SK-N-SH (cell line): Measurements from ENCODE around the gene FAM3B. TPM values are rescaled to one million over a fixed set of nuclear protein-coding genes. Genes with fewer than 3 reads are reported as not detected.

Experiments used
- CTCF ChIA-PET: fragments of 300-600, 350-600 bp; formaldehyde crosslinking; extraction: SDS; loops from one replicate; lab custom pipeline; 2021; lab: Yijun Ruan, JAX
- POLR2A ChIA-PET: fragments of 350-600 bp; sonication (Branson Sonifier 250); formaldehyde crosslinking; extraction: SDS; loops from one replicate; lab custom pipeline; 2020; ENCODE audit warnings: antibody characterized with exemption, inconsistent platforms; lab: Yijun Ruan, JAX
- DNase-seq: peaks from one replicate; pipeline ENCODE4 v3.0.0; 2012
- H2AFZ ChIP-seq: fragments of 200-600 bp; sonication (generic); 2 replicates; pipeline ENCODE4 v1.8.1; 2016; ENCODE audit warnings: antibody characterized with exemption, mild to moderate bottlenecking, low read depth
- H3F3A ChIP-seq: fragments of 200-600 bp; sonication (generic); replicated peaks from 2 replicates; pipeline ENCODE3; 2016; ENCODE audit warnings: antibody characterized with exemption, mild to moderate bottlenecking; ENCODE audit not compliant: insufficient read depth
- H3K27ac ChIP-seq, 2 experiments: fragments of 200-500 bp in 1 of 2; fragments of 200-600 bp in 1 of 2; sonication (Bioruptor generic) in 1 of 2; sonication (generic), shearing (Covaris generic) in 1 of 2; 2 replicates each; pipeline versions ENCODE4 v1.5.1 to v1.6.1; 2014 to 2016; ENCODE audit warnings: low read depth in 2 of 2, inconsistent platforms in 1 of 2, low read length in 1 of 2, mild to moderate bottlenecking in 1 of 2, mixed read lengths in 1 of 2
- H3K27me3 ChIP-seq: fragments of 200-600 bp; sonication (generic), shearing (Covaris generic); 2 replicates; pipeline ENCODE4 v1.6.1; 2016; ENCODE audit warnings: mixed run types; ENCODE audit not compliant: insufficient read depth
- H3K36me3 ChIP-seq, 2 experiments: fragments of 200-500 bp in 1 of 2; fragments of 200-600 bp in 1 of 2; sonication (Bioruptor generic) in 1 of 2; sonication (generic) in 1 of 2; replicated peaks in 1 of 2; 2 replicates each; pipeline versions ENCODE3 to v1.5.1; 2014 to 2016; ENCODE audit warnings: low read length in 1 of 2, mild to moderate bottlenecking in 1 of 2; ENCODE audit not compliant: insufficient read depth in 2 of 2, control insufficient read depth in 1 of 2
- H3K4me1 ChIP-seq, 2 experiments: fragments of 200-500 bp in 1 of 2; fragments of 200-600 bp in 1 of 2; sonication (Bioruptor generic) in 1 of 2; sonication (generic), shearing (Covaris generic) in 1 of 2; 2 replicates each; pipeline versions ENCODE4 v1.5.1 to v1.6.1; 2014 to 2016; ENCODE audit warnings: low read depth in 1 of 2, low read length in 1 of 2, mixed run types in 1 of 2; ENCODE audit not compliant: insufficient read depth in 2 of 2, control insufficient read depth in 1 of 2
- H3K4me2 ChIP-seq: fragments of 200-600 bp; sonication (generic), shearing (Covaris generic); 2 replicates; pipeline ENCODE4 v1.6.1; 2017; ENCODE audit warnings: mixed run types
- H3K4me3 ChIP-seq, 2 experiments: fragments of 200-500 bp in 1 of 2; fragments of 200-600 bp in 1 of 2; sonication (Bioruptor generic) in 1 of 2; sonication (generic), shearing (Covaris generic) in 1 of 2; 2 replicates each; pipeline versions ENCODE4 v1.5.1 to v1.8.1; 2014 to 2016; ENCODE audit warnings: low read depth in 2 of 2, inconsistent platforms in 1 of 2, low read length in 1 of 2, mild to moderate bottlenecking in 1 of 2, mixed read lengths in 1 of 2, moderate library complexity in 1 of 2
- H3K79me2 ChIP-seq: fragments of 200-600 bp; sonication (generic); 2 replicates; pipeline ENCODE4 v1.8.1; 2017; ENCODE audit warnings: mild to moderate bottlenecking; ENCODE audit not compliant: insufficient read depth
- H3K9ac ChIP-seq: fragments of 200-600 bp; sonication (generic); 2 replicates; pipeline ENCODE4 v1.6.1; 2017; ENCODE audit warnings: mixed run types
- H3K9me2 ChIP-seq: fragments of 200-600 bp; sonication (generic); 2 replicates; pipeline ENCODE4 v1.6.1; 2017; ENCODE audit warnings: mixed run types
- H3K9me3 ChIP-seq: fragments of 200-600 bp; sonication (generic); 2 replicates; pipeline ENCODE4 v1.6.1; 2017; ENCODE audit warnings: mixed run types, mild to moderate bottlenecking, moderate library complexity
- H4K20me1 ChIP-seq: fragments of 200-600 bp; sonication (generic); 2 replicates; pipeline ENCODE4 v1.6.1; 2017; ENCODE audit warnings: mild to moderate bottlenecking, mixed run types; ENCODE audit not compliant: insufficient read depth
- EP300 ChIP-seq, 2 experiments: IDR thresholded peaks; 2 replicates each; pipeline versions ENCODE4 v1.4.0 to v1.6.1; 2012; ENCODE audit warnings: borderline replicate concordance in 1 of 2, low read depth in 1 of 2, low read length in 1 of 2
- FOXJ3 ChIP-seq: sonication (generic); formaldehyde crosslinking; IDR thresholded peaks from 2 replicates; pipeline ENCODE4 v1.5.1; 2020; ENCODE audit warnings: mild to moderate bottlenecking, missing genetic modification reagents
- GABPA ChIP-seq: IDR thresholded peaks from 2 replicates; pipeline ENCODE4 v1.4.0; 2012; ENCODE audit warnings: low read depth, mild to moderate bottlenecking
- GATA2 ChIP-seq: sonication (generic); formaldehyde crosslinking; IDR thresholded peaks from 2 replicates; pipeline ENCODE4 v1.5.0; 2020; ENCODE audit warnings: mild to moderate bottlenecking, missing genetic modification reagents
- IRF3 ChIP-seq: fragments of 150-350 bp; IDR thresholded peaks from 2 replicates; pipeline ENCODE4 v1.6.1; 2016; ENCODE audit warnings: mild to moderate bottlenecking, low read depth, low read length
- JUND ChIP-seq: IDR thresholded peaks from 2 replicates; pipeline ENCODE4 v1.4.0; 2012
- MAX ChIP-seq: IDR thresholded peaks from 2 replicates; pipeline ENCODE4 v1.4.0; 2012; ENCODE audit warnings: low read depth
- MEF2A ChIP-seq: IDR thresholded peaks from 2 replicates; pipeline ENCODE4 v1.4.0; 2012; ENCODE audit warnings: low read depth, borderline replicate concordance
- MXI1 ChIP-seq: IDR thresholded peaks from 2 replicates; pipeline ENCODE4 v1.6.1; 2012; ENCODE audit warnings: mild to moderate bottlenecking, low read depth, low read length, improper control_type of control experiment
- NRF1 ChIP-seq: IDR thresholded peaks from 2 replicates; pipeline ENCODE4 v1.6.1; 2012; ENCODE audit warnings: low read depth, mild to moderate bottlenecking, low read length
- PBX3 ChIP-seq: IDR thresholded peaks from 2 replicates; pipeline ENCODE4; 2012
- POLR2AphosphoS5 ChIP-seq: IDR thresholded peaks from 2 replicates; pipeline ENCODE4 v1.6.1; 2012; ENCODE audit warnings: low read depth, low read length
- RAD21 ChIP-seq: IDR thresholded peaks from 2 replicates; pipeline ENCODE4 v1.6.1; 2012; ENCODE audit warnings: mild to moderate bottlenecking, low read length
- RCOR1 ChIP-seq: fragments of 150-350 bp; IDR thresholded peaks from 2 replicates; pipeline ENCODE4 v1.6.1; 2017; ENCODE audit warnings: antibody characterized with exemption, low read length
- RXRA ChIP-seq: IDR thresholded peaks from 2 replicates; pipeline ENCODE4 v1.4.0; 2012; ENCODE audit warnings: low read depth, mild to moderate bottlenecking, borderline replicate concordance
- SIN3A ChIP-seq: IDR thresholded peaks from 2 replicates; pipeline ENCODE4 v1.6.1; 2012; ENCODE audit warnings: low read depth, mild to moderate bottlenecking, low read length, moderate library complexity, borderline replicate concordance
- TAF1 ChIP-seq: IDR thresholded peaks from 2 replicates; pipeline ENCODE4 v1.6.1; 2012; ENCODE audit warnings: low read depth, mild to moderate bottlenecking, low read length, moderate library complexity, borderline replicate concordance
- TCF12 ChIP-seq: IDR thresholded peaks from 2 replicates; pipeline ENCODE4 v1.4.0; 2012
- ZBTB33 ChIP-seq: IDR thresholded peaks from 2 replicates; pipeline ENCODE4 v1.4.0; 2012; ENCODE audit warnings: low read depth, borderline replicate concordance
- WGBS: methylation state at CpG from one replicate; pipeline ENCODE4 v1.1.6; 2017; ENCODE audit warnings: low lambda C conversion rate; 5-methylcytosine and 5-hydroxymethylcytosine counted together
- polyA plus RNA-seq, 3 experiments: library from polyadenylated mRNA; depleted of rRNA; stranded (reverse); fragments of >200 nt; gene quantifications; 2 replicates each; pipeline ENCODE4 v1.2.3, GENCODE V29; 2012

FAM3B gene
- polyA plus RNA-seq, 1 of the 3 experiments (the other 2 are of a cell fraction), result not detected

GRCh38 chr21:41403966-41404365 lies 87.4 kb downstream of the FAM3B start:
- DNase-seq, result no peak
- Histone ChIP-seq H3K36me3 (no peaks in the 10 kb centered on the region), H3K9ac (no peak overlapping the region), H3K4me1 (no peaks in the 10 kb centered on the region), H3K4me3 (no peak overlapping the region), H4K20me1 (no peaks in the 10 kb centered on the region), H3K4me2 (no peak overlapping the region), H3K27me3 (peaks cover 6% of the 10 kb centered on the region; the same call in 1 of the 2 replicates), H3K9me3 (no peaks in the 10 kb centered on the region), H3K27ac (no peak overlapping the region), H3K79me2 (no peaks in the 10 kb centered on the region), H2AFZ (no peak overlapping the region), H3K9me2 (no peaks in the 10 kb centered on the region), H3F3A (no peaks in the 10 kb centered on the region)
- ChIA-PET POLR2A (no interaction called here), CTCF (interaction anchor here (0.9 kb wide), 1 partner anchor 121 kb away, joined by 3 read pairs; no protein-coding TSS in a partner anchor)
- no peak for TF ChIP-seq FOXJ3 (CRISPR knock-in tag)
- no peak for TF ChIP-seq RAD21
- no peak for TF ChIP-seq RCOR1
- no peak for TF ChIP-seq ZBTB33
- no peak for TF ChIP-seq SIN3A
- TF ChIP-seq MAX, result no peak
- no peak for TF ChIP-seq PBX3
- TF ChIP-seq MXI1, result no peak
- TF ChIP-seq IRF3, result no peak
- TF ChIP-seq GATA2 (CRISPR knock-in tag), result no peak
- TF ChIP-seq MEF2A, result no peak
- no peak for TF ChIP-seq TAF1
- no peak for TF ChIP-seq JUND
- no peak for TF ChIP-seq EP300 (IDR thresholded peaks at IDR 0.05; ENCODE audit: borderline replicate concordance in 1 of 2, low read depth in 1 of 2, low read length in 1 of 2)
- no peak for TF ChIP-seq POLR2AphosphoS5
- no peak for TF ChIP-seq RXRA
- TF ChIP-seq TCF12, result no peak
- TF ChIP-seq GABPA, result no peak
- no peak for TF ChIP-seq NRF1
- 49% methylated on average over 7 of the region's 10 CpGs for WGBS
